Fibroblast of lung (primary cell): ENCODE measurements around the gene MYO1E. TPM values are rescaled to one million over a fixed set of nuclear protein-coding genes. Genes with fewer than 3 reads are reported as not detected.
A peak's percentile ranks its signal among the peaks of the same experiment; 100 is the strongest.

ENCODE experiments used
- DNase-seq, 2 donors: peaks; one replicate each; pipeline versions ENCODE4 v3.0.0 to v3.0.0-alpha.2; 2010; ENCODE audit warnings: low read depth in 2 of 2
- H2AFZ ChIP-seq: 2 replicates; pipeline ENCODE4 v1.5.1; 2012; ENCODE audit warnings: low read length, control low read depth, inconsistent platforms
- H3K27ac ChIP-seq: 2 replicates; pipeline ENCODE4 v1.5.1; 2011; ENCODE audit warnings: low read length, control low read depth; ENCODE audit not compliant: insufficient read depth
- H3K27me3 ChIP-seq: 2 replicates; pipeline ENCODE4 v1.5.1; 2011; ENCODE audit warnings: mild to moderate bottlenecking, low read length; ENCODE audit not compliant: control insufficient read depth, insufficient read depth
- H3K36me3 ChIP-seq: 2 replicates; pipeline ENCODE4 v1.5.1; 2011; ENCODE audit warnings: low read length; ENCODE audit not compliant: control insufficient read depth, insufficient read depth
- H3K4me1 ChIP-seq: 2 replicates; pipeline ENCODE4 v1.5.1; 2011; ENCODE audit warnings: low read length; ENCODE audit not compliant: control insufficient read depth, insufficient read depth; ENCODE audit errors: extremely low read depth
- H3K4me2 ChIP-seq: 2 replicates; pipeline ENCODE4 v1.5.1; 2011; ENCODE audit warnings: low read length, control low read depth; ENCODE audit not compliant: insufficient read depth; ENCODE audit errors: extremely low read depth
- H3K4me3 ChIP-seq, 4 experiments: fragments of 200-600 bp in 1 of 4; sonication (generic) in 1 of 4; replicated peaks in 1 of 4; 2 replicates each; pipeline ENCODE4 v1.5.1; 2011 to 2016; ENCODE audit warnings: low read length in 4 of 4, low read depth in 3 of 4, mild to moderate bottlenecking in 3 of 4, control low read depth in 2 of 4, inconsistent platforms in 1 of 4, mixed read lengths in 1 of 4; ENCODE audit not compliant: insufficient read depth in 1 of 4; ENCODE audit errors: control extremely low read depth in 1 of 4
- H3K79me2 ChIP-seq: 2 replicates; pipeline ENCODE4 v1.5.1; 2012; ENCODE audit warnings: mild to moderate bottlenecking, low read length, inconsistent platforms; ENCODE audit not compliant: control insufficient read depth, insufficient read depth
- H3K9ac ChIP-seq: 2 replicates; pipeline ENCODE4 v1.5.1; 2011; ENCODE audit warnings: mild to moderate bottlenecking, low read length, control low read depth; ENCODE audit not compliant: insufficient read depth
- H3K9me3 ChIP-seq: 2 replicates; pipeline ENCODE4 v1.5.1; 2012; ENCODE audit warnings: low read depth, low read length; ENCODE audit not compliant: control insufficient read depth, insufficient read depth
- H4K20me1 ChIP-seq: 2 replicates; pipeline ENCODE4 v1.5.1; 2011; ENCODE audit warnings: low read length; ENCODE audit not compliant: control insufficient read depth, insufficient read depth; ENCODE audit errors: extremely low read depth
- EZH2 ChIP-seq: IDR thresholded peaks from 2 replicates; pipeline ENCODE4 v1.5.1; 2012; ENCODE audit warnings: low read length, control low read depth, mild to moderate bottlenecking; ENCODE audit errors: missing control alignments
- polyA minus RNA-seq: library from RNA; depleted of rRNA, polyadenylated mRNA; stranded (reverse); fragments of >200 nt; gene quantifications from 2 replicates; pipeline ENCODE4 v1.2.3, GENCODE V29; 2011; ENCODE audit warnings: low replicate concordance
- polyA plus RNA-seq, 2 donors: library from polyadenylated mRNA; depleted of rRNA in 1 of 2; stranded (reverse) in 1 of 2; unstranded in 1 of 2; fragments of >200 nt; gene quantifications; 2 replicates each; pipeline ENCODE4 v1.2.1, GENCODE V29; 2011 to 2012; ENCODE audit warnings: missing spikeins in 1 of 2
- total RNA-seq: library from RNA; depleted of rRNA; stranded (reverse); fragments of >200 nt; gene quantifications from 2 replicates; pipeline ENCODE4 v1.2.1, GENCODE V29; 2014
- TF ChIP-seq, protein P1 (sequence below), 2 donors: IDR thresholded peaks in 1 of 2; conservative IDR thresholded peaks in 1 of 2; 1 replicate in 1 of 2; 2 replicates in 1 of 2; pipeline ENCODE4 v1.5.1; 2011 to 2012; ENCODE audit warnings: low read length in 2 of 2, control low read depth in 1 of 2, inconsistent platforms in 1 of 2, low read depth in 1 of 2, mild to moderate bottlenecking in 1 of 2

MYO1E gene
- 26.5 and 27.6 TPM in 2 replicates for total RNA-seq
- 20.7 and 84.0 TPM in 2 replicates for polyA plus RNA-seq
- polyA plus RNA-seq (2012): 47.5 and 167 TPM in 2 replicates
- 9.8 and 37.0 TPM in 2 replicates for polyA minus RNA-seq

GRCh38 chr15:59372352-59373211 lies at the start of gene MYO1E:
MYO1E (minus strand) TSS chr15:59372871; CDS start chr15:59372500, 371 bp downstream.
- H3K27me3 ChIP-seq: no peaks in the 10 kb centered on the region
- H3K4me2 ChIP-seq: peak within 1 kb of the TSS; percentile 90
- peak within 1 kb of the TSS; percentile 73 to 93 (median 78) for H3K4me3 ChIP-seq
- peaks cover 3% of the 10 kb centered on the region for H3K4me1 ChIP-seq
- no peaks in the 10 kb centered on the region for H4K20me1 ChIP-seq
- H3K36me3 ChIP-seq: no peaks in the 10 kb centered on the region
- H3K79me2 ChIP-seq: peaks cover 45% of the 10 kb centered on the region
- peak within 1 kb of the TSS; percentile 81 for H3K9ac ChIP-seq
- no peak for TF ChIP-seq EZH2
- TF ChIP-seq, protein P1, sequence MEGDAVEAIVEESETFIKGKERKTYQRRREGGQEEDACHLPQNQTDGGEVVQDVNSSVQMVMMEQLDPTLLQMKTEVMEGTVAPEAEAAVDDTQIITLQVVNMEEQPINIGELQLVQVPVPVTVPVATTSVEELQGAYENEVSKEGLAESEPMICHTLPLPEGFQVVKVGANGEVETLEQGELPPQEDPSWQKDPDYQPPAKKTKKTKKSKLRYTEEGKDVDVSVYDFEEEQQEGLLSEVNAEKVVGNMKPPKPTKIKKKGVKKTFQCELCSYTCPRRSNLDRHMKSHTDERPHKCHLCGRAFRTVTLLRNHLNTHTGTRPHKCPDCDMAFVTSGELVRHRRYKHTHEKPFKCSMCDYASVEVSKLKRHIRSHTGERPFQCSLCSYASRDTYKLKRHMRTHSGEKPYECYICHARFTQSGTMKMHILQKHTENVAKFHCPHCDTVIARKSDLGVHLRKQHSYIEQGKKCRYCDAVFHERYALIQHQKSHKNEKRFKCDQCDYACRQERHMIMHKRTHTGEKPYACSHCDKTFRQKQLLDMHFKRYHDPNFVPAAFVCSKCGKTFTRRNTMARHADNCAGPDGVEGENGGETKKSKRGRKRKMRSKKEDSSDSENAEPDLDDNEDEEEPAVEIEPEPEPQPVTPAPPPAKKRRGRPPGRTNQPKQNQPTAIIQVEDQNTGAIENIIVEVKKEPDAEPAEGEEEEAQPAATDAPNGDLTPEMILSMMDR (conservative IDR thresholded peaks at IDR 0.05 in 1 of 2, IDR thresholded peaks at IDR 0.05 in 1 of 2; ENCODE audit: low read depth in 1 of 2, low read length in 2 of 2): no peak
- peak; percentile 98 for DNase-seq
- H3K9me3 ChIP-seq: no peaks in the 10 kb centered on the region
- peak within 1 kb of the TSS; percentile 78 for H2AFZ ChIP-seq
- H3K27ac ChIP-seq: peak within 1 kb of the TSS; percentile 83

- Histone ChIP-seq H3K9me3 (no peaks in the 10 kb centered on the region), H3K27me3 (peaks cover 9% of the 10 kb centered on the region), H4K20me1 (no peaks in the 10 kb centered on the region), H3K4me1 (no peaks in the 10 kb centered on the region), H2AFZ (no peak overlapping the region), H3K9ac (no peak overlapping the region), H3K36me3 (no peaks in the 10 kb centered on the region), H3K27ac (no peak overlapping the region), H3K4me3 (no peak overlapping the region), H3K79me2 (no peaks in the 10 kb centered on the region), H3K4me2 (no peak overlapping the region)
- TF ChIP-seq, protein P1 (conservative IDR thresholded peaks at IDR 0.05 in 1 of 2, IDR thresholded peaks at IDR 0.05 in 1 of 2; ENCODE audit: low read depth in 1 of 2, low read length in 2 of 2): no peak
- no peak for TF ChIP-seq EZH2
- peak; percentile 22 to 64 for DNase-seq
Observed at GRCh38 chr15:59420986-59421618, 48.4 kb upstream of the MYO1E start.

DNA sequence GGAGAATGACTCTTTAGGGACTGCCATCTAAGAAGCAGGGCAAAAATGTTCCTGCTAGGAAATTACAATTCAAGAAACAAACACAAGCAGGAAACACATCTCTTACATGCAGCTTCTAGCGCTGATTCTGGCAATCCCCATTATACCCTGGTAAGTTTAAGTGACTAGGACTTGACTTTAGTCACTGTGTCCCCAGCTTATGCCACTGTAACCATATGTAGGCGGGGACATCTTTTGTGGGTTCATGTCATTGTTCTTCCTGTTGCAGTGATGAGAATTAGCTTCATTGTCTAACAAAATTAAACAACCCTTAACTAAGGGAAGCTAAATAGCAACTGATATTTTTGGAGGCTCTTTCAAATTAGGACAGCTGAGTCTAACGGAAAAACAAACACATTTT lies 47.4 kb upstream of the MYO1E start:
- Histone ChIP-seq H3K36me3 (no peaks in the 10 kb centered on the region), H3K4me1 (no peaks in the 10 kb centered on the region), H2AFZ (no peak overlapping the region), H4K20me1 (no peaks in the 10 kb centered on the region), H3K4me3 (no peak overlapping the region), H3K4me2 (no peak overlapping the region), H3K9ac (no peak overlapping the region), H3K79me2 (no peaks in the 10 kb centered on the region), H3K27ac (no peak overlapping the region), H3K9me3 (no peaks in the 10 kb centered on the region), H3K27me3 (peaks cover 9% of the 10 kb centered on the region)
- DNase-seq: no peak
- TF ChIP-seq, protein P1 (conservative IDR thresholded peaks at IDR 0.05 in 1 of 2, IDR thresholded peaks at IDR 0.05 in 1 of 2; ENCODE audit: low read depth in 1 of 2, low read length in 2 of 2): no peak
- no peak for TF ChIP-seq EZH2
